ENCODE data around the gene LILRB1. TPM values are rescaled to one million over a fixed set of nuclear protein-coding genes. Genes with fewer than 3 reads are reported as not detected.
A peak's percentile ranks its signal among the peaks of the same experiment; 100 is the strongest.
"Not testable (repeated sequence)": the region's sequence is repeated elsewhere in the genome, so short reads cannot be mapped to it uniquely, and the experiment has no call there.

The LILRB1 gene
- 61.0 TPM for polyA plus RNA-seq (2012; ENCODE audit: missing spikeins)

DNA sequence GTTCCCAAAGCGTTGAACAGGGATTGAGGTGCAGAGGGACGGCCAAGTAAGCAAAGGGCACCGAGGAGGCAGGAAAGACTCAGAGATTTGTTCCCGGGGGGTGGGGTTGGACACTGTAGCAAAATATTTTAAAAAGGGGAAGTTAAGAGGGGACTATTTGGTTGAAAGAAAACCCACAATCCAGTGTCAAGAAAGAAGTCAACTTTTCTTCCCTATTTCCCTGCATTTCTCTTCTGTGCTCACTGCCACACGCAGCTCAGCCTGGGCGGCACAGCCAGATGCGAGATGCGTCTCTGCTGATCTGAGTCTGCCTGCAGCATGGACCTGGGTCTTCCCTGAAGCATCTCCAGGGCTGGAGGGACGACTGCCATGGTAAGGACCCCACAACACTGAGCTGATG, at the start of gene LILRB1:
Gene LILRB1 (plus strand): TSS at position 223 of the 400 bp plus-strand sequence. CDS start 590 bp downstream, outside the sequence.
- FAIRE-seq; DNase-seq (ENCODE audit: insufficient read length): not testable (repeated sequence)

DNA sequence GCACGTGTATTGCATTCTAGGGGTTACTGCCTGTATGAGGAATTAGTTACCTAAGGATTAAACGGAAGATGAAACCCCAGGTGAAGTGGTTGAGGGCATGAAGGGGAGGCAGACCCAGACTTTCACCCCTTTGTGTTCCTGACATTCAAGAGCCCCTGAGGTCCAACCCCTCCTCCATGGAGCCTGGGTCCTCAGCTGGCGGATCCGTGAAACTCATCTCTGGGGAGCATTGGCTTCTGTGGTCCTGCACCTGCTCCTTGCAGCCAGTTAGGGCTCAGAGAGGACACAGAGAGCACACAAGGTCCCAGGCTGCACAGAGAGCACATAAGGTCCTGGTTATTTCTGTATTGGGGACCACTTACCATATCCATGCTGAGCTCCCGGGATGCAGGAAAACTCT, 43.9 kb upstream of the LILRB1 start:
- FAIRE-seq (no peak), DNase-seq (ENCODE audit: insufficient read length) (no peak)
- no peak for TF ChIP-seq POLR2A (IDR thresholded peaks at IDR 0.05; ENCODE audit: low read depth, low read length)
- no peak for TF ChIP-seq TAF1 (IDR thresholded peaks at IDR 0.05; ENCODE audit: borderline replicate concordance, low read depth, low read length)
- TF ChIP-seq POLR2AphosphoS5 (IDR thresholded peaks at IDR 0.05; ENCODE audit: low read depth, low read length), result no peak

DNA sequence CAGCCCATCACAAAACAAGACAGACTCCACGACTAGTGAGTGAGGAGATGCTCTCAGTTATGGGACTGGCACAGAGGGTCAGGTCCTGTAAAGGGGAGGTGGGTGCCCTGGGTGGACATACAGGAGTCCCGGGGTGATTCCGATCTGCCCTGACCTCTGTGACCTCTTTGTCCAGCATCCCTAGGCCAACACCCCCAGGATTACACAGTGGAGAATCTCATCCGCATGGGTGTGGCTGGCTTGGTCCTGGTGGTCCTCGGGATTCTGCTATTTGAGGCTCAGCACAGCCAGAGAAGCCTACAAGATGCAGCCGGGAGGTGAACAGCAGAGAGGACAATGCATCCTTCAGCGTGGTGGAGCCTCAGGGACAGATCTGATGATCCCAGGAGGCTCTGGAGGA, 43.3 kb upstream of the LILRB1 start:
- no peak for TF ChIP-seq TAF1 (IDR thresholded peaks at IDR 0.05; ENCODE audit: borderline replicate concordance, low read depth, low read length)
- no peak for TF ChIP-seq POLR2A (IDR thresholded peaks at IDR 0.05; ENCODE audit: low read depth, low read length)
- TF ChIP-seq POLR2AphosphoS5 (IDR thresholded peaks at IDR 0.05; ENCODE audit: low read depth, low read length), result no peak
- FAIRE-seq (no peak), DNase-seq (ENCODE audit: insufficient read length) (no peak)

DNA sequence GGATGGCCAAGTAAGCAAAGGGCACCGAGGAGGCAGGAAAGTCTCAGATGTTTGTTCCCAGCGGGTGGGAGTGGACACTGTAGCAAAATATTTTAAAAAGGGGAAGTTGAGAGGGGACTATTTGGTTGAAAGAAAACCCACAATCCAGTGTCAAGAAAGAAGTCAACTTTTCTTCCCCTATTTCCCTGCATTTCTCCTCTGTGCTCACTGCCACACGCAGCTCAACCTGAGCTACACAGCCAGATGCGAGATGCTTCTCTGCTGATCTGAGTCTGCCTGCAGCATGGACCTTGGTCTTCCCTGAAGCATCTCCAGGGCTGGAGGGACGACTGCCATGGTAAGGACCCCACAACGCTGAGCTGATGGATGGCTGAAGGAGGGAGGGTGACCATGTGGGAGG, 36.8 kb upstream of the LILRB1 start, which contains the start of gene LILRA1:
Gene LILRA1 (plus strand): TSS at position 188 of the 400 bp plus-strand sequence. CDS start 613 bp downstream, outside the sequence.
- not testable (repeated sequence) for DNase-seq (ENCODE audit: insufficient read length); FAIRE-seq

DNA sequence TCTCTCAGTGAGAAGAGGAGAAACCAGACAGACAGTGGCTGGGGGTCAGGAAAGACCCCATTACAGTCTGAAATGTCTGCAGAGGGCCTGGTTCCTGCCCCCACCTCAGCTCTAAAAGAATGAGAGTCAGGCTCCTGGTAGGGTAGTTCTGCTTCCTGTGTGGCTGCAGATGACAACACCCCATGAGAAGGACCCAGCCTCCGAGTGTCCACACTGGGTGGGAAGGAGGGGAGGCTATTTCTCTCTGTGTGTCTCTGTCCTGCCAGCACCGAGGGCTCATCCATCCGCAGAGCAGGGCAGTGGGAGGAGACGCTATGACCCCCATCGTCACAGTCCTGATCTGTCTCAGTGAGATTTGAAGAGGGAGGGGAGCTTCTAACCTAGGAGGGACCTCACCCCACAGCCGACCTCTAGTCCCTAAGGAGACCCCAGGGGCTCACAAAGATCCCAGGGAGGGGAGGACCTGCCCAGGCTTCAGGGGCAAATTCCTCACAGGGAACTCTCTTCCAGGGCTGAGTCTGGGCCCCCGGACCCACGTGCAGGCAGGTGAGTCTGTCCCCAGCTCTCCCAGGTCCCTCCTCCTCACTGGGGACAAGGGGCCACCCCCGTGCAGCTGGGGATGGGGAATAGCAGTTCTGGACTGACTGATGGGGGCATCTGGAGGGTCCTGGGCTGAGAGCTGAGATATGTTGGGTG, 36.2 kb upstream of the LILRB1 start:
- not testable (repeated sequence) for DNase-seq (ENCODE audit: insufficient read length); FAIRE-seq

DNA sequence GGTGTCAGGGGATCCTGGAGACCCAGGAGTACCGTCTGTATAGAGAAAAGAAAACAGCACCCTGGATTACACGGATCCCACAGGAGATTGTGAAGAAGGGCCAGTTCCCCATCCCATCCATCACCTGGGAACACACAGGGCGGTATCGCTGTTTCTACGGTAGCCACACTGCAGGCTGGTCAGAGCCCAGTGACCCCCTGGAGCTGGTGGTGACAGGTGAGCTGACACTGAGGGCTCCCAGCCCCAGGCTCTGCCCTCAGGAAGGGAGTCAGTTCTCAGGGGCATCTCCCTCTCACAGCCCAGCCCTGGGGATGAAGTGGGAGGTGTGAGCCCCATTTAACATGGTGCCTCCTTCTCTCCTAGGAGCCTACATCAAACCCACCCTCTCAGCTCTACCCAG, 35.5 kb upstream of the LILRB1 start:
- TF ChIP-seq TAF1 (IDR thresholded peaks at IDR 0.05; ENCODE audit: borderline replicate concordance, low read depth, low read length), result no peak
- TF ChIP-seq POLR2AphosphoS5 (IDR thresholded peaks at IDR 0.05; ENCODE audit: low read depth, low read length), result no peak
- TF ChIP-seq POLR2A (IDR thresholded peaks at IDR 0.05; ENCODE audit: low read depth, low read length), result no peak
- DNase-seq (ENCODE audit: insufficient read length) (no peak), FAIRE-seq (no peak)

DNA sequence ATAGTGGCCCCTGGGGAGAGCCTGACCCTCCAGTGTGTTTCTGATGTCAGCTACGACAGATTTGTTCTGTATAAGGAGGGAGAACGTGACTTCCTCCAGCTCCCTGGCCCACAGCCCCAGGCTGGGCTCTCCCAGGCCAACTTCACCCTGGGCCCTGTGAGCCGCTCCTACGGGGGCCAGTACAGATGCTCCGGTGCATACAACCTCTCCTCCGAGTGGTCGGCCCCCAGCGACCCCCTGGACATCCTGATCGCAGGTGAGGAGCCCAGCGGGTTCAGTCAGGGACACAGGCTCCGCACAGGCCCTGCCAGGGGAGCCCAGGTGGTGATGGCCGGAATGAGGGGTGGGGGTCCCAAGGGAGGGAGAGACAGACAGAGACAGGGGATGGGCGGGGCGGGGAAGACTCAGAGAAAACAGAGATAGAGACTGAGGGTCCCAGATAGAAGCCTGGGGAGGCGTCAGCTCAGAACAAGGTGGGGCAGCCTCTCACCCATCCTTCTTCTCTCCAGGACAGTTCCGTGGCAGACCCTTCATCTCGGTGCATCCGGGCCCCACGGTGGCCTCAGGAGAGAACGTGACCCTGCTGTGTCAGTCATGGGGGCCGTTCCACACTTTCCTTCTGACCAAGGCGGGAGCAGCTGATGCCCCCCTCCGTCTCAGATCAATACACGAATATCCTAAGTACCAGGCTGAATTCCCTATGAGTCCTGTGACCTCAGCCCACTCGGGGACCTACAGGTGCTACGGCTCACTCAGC, 34.4 kb upstream of the LILRB1 start:
- not testable (repeated sequence) for DNase-seq (ENCODE audit: insufficient read length); FAIRE-seq

DNA sequence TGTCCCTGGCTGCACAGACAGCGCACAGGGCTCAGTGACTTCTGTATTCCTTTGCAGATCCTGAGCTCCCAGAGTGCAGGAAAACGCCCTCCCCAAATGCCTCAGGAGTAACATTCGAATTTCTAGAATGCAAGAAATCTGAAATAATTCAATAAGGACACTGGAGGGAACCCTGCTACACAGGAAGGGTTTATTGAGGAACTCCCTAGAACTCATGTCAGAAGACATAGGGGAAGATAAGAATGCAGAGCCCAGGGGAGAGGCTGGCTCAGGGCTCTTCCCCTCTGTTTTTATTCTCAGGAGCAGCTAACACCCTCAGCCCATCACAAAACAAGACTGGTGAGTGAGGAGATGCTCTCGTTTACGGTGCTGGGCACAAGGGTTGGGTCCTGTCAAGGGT, 30.1 kb upstream of the LILRB1 start:
- TF ChIP-seq POLR2A (IDR thresholded peaks at IDR 0.05; ENCODE audit: low read depth, low read length) (no peak), POLR2AphosphoS5 (IDR thresholded peaks at IDR 0.05; ENCODE audit: low read depth, low read length) (no peak), TAF1 (IDR thresholded peaks at IDR 0.05; ENCODE audit: borderline replicate concordance, low read depth, low read length) (no peak)
- FAIRE-seq, result no peak
- no peak for DNase-seq (ENCODE audit: insufficient read length)

DNA sequence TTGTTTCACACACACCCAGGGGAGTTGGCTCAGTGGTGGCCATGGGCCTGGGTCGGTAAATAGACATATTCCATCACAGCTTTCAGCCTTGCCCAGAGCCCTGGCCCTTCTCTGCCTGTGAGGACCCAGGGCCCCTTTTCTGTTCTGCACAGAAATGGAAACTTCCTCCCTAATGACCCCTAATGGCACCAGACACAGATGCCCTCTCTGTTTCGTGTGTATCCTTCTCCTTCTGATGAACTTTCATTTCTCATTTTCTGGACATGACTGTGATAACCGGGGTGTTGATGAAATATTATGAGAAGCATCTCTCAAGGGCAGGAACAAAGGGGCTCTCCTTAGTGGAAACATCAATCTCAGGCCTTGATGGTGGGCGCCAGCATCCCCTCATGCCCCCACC, 24.1 kb upstream of the LILRB1 start:
- DNase-seq (ENCODE audit: insufficient read length), result no peak
- TF ChIP-seq TAF1 (IDR thresholded peaks at IDR 0.05; ENCODE audit: borderline replicate concordance, low read depth, low read length) (no peak), POLR2AphosphoS5 (IDR thresholded peaks at IDR 0.05; ENCODE audit: low read depth, low read length) (no peak), POLR2A (IDR thresholded peaks at IDR 0.05; ENCODE audit: low read depth, low read length) (no peak)
- FAIRE-seq, result peak; percentile 87

DNA sequence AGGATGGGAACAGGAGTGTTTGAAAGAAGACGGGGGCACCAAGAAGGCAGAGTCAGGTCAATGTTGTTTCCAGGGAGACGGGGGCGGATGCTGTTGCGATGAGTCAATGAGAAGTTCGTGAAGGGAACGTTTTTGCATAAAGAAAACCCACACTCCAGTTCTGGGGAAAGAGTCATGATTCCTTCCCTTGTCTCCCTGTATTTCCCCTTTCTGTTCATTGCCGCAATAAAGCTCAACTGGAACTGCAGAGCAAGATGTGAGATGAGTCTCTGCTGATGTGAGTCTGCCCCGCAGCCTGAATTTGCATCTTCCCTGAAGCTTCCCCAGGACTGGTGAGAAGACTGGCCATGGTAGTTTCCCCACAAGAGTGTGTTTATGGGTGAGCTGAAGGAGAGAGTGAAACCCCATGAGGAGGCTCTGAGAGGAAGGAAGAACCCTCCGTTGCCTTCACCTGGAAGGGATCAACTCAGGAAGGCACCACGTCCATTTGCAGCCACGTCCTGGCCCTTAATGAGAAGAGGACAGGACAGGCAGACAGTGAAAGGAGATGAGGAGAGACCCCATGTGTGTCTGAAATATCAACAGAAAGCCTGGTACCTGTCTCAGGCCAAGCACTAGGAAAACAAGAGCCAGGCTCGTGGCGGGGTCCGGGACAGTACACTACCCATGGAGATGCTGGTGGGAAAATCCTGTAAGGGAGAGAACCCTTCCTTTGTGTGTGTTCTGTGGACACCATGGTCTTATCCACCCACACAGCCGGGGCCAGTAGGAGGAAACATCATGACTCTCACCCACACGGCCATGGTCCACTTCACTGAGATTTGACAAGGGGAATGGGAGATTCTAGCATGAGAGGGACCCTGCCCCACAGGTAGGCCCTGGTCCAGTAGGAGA, 23.1 kb upstream of the LILRB1 start:
- FAIRE-seq, result no peak
- TF ChIP-seq POLR2AphosphoS5 (IDR thresholded peaks at IDR 0.05; ENCODE audit: low read depth, low read length) (no peak), POLR2A (IDR thresholded peaks at IDR 0.05; ENCODE audit: low read depth, low read length) (peak; percentile 15; the same call in 1 of the 2 replicates)
- no peak for DNase-seq (ENCODE audit: insufficient read length)

DNA sequence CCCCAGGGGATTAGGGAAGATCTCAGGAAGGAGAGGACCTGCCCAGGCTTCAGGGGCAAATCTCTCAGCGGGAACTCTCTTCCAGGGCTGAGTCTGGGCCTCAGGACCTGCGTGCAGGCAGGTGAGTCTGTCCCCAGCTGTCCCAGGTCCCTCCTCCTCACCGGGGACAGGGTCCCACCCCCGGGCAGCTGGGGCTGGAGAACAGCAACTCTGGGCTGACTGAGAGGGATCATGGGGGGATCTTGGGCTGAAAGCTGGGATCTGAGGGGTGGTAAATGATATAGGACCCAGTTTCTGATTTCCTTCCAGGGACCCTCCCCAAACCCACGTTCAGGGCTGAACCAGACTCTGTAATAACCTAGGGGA, 22.5 kb upstream of the LILRB1 start:
- FAIRE-seq (no peak), DNase-seq (ENCODE audit: insufficient read length) (no peak)
- TF ChIP-seq POLR2AphosphoS5 (IDR thresholded peaks at IDR 0.05; ENCODE audit: low read depth, low read length) (no peak), POLR2A (IDR thresholded peaks at IDR 0.05; ENCODE audit: low read depth, low read length) (no peak), TAF1 (IDR thresholded peaks at IDR 0.05; ENCODE audit: borderline replicate concordance, low read depth, low read length) (no peak)

DNA sequence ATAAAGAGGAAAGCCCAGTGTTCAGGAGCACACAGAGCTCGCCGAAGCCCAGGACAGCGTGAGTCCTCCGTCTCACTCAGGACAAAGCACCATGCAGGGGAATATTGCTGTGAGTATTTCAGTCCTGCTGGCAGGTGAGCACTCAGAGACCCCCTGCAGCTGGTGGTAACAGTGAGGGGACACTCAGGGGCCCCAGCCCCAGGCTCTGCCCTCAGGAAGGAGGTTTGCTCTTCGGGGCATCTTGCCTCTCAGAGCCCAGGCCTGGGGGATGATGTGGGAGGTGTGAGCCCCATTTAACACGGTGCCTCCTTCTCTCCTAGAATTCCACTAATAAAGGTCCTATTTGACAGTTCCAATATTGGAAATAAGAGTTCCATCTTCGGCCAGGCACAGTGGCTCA, 22.1 kb upstream of the LILRB1 start:
- TF ChIP-seq TAF1 (IDR thresholded peaks at IDR 0.05; ENCODE audit: borderline replicate concordance, low read depth, low read length) (no peak), POLR2AphosphoS5 (IDR thresholded peaks at IDR 0.05; ENCODE audit: low read depth, low read length) (no peak), POLR2A (IDR thresholded peaks at IDR 0.05; ENCODE audit: low read depth, low read length) (no peak)
- FAIRE-seq, result no peak

More for the DNA sequence above, 22.1 kb upstream of the LILRB1 start:
- DNase-seq (ENCODE audit: insufficient read length), result no peak
